Activated T-helper 1 cell treated with anti-CD3 and anti-CD28 coated beads, Interleukin-12 subunit alpha, Interleukin-12 subunit beta, Interleukin-2, Interleukin-4 antibody, amounts not matched to agents 30 ng/mL and 10 ng/mL and 1 ng/mL, durations not matched to agents 14 hours and 24 hours and 36 hours (primary cell): ENCODE measurements around the gene CDK5RAP2. TPM values are rescaled to one million over a fixed set of nuclear protein-coding genes. Genes with fewer than 3 reads are reported as not detected.
"Not testable (repeated sequence)": the region's sequence is repeated elsewhere in the genome, so short reads cannot be mapped to it uniquely, and the experiment has no call there.

Experiments used
- DNase-seq: peaks from one replicate; pipeline ENCODE4 v3.0.0; 2021; ENCODE audit warnings: low spot score
- H3K27ac Mint-ChIP-seq: one replicate; pipeline ENCODE4 v1.8.0; 2021; ENCODE audit warnings: mild to moderate bottlenecking, mixed read lengths
- H3K27me3 Mint-ChIP-seq: one replicate; pipeline ENCODE4 v1.8.0; 2022; ENCODE audit warnings: mild to moderate bottlenecking, moderate library complexity, mixed read lengths; ENCODE audit not compliant: insufficient read depth
- H3K36me3 Mint-ChIP-seq: one replicate; pipeline ENCODE4 v1.8.0; 2021; ENCODE audit warnings: low read depth, mixed read lengths
- H3K4me1 Mint-ChIP-seq: one replicate; pipeline ENCODE4 v1.8.0; 2021; ENCODE audit warnings: low read depth, mixed read lengths
- H3K4me3 Mint-ChIP-seq: one replicate; pipeline ENCODE4 v1.8.0; 2021; ENCODE audit warnings: mild to moderate bottlenecking, moderate library complexity, mixed read lengths
- H3K9me3 Mint-ChIP-seq: one replicate; pipeline ENCODE4 v1.8.0; 2021; ENCODE audit warnings: mixed read lengths
- intact Hi-C: fragments of 100-400 bp; cut with micrococcal nuclease; formaldehyde crosslinking; loops from one replicate; pipeline ENCODE4 v1.15.1; 2024
- total RNA-seq: library from RNA; stranded (reverse); gene quantifications from 2 replicates; pipeline ENCODE4 v1.2.3, GENCODE V29; 2022

Gene CDK5RAP2
- total RNA-seq, 1 donor from 2014 or later = 60.3 TPM

GRCh38 chr9:120556775-120557174 is 23.2 kb downstream of the CDK5RAP2 start:
- DNase-seq = no peak
- H3K27ac Mint-ChIP-seq = no peak overlapping the region
- intact Hi-C loops = no loop called here
- H3K27me3 Mint-ChIP-seq = no peaks in the 10 kb centered on the region
- H3K4me3 Mint-ChIP-seq = no peak overlapping the region
- H3K36me3 Mint-ChIP-seq = peaks cover 34% of the 10 kb centered on the region
- peaks cover 6% of the 10 kb centered on the region for H3K4me1 Mint-ChIP-seq
- H3K9me3 Mint-ChIP-seq = no peaks in the 10 kb centered on the region

GRCh38 chr9:120555839-120556238 is 24.1 kb downstream of the CDK5RAP2 start:
- H3K36me3 Mint-ChIP-seq = peaks cover 41% of the 10 kb centered on the region
- H3K27me3 Mint-ChIP-seq = no peaks in the 10 kb centered on the region
- no peak overlapping the region for H3K27ac Mint-ChIP-seq

GRCh38 chr9:120552210-120552704 is 27.7 kb downstream of the CDK5RAP2 start:
- H3K4me1 Mint-ChIP-seq = not testable (repeated sequence)

More at GRCh38 chr9:120555839-120556238, 24.1 kb downstream of the CDK5RAP2 start:
- intact Hi-C loops = no loop called here
- no peaks in the 10 kb centered on the region for H3K9me3 Mint-ChIP-seq
- peaks cover 6% of the 10 kb centered on the region for H3K4me1 Mint-ChIP-seq
- no peak for DNase-seq
- no peak overlapping the region for H3K4me3 Mint-ChIP-seq

GRCh38 chr9:120545701-120546550 is 34.0 kb downstream of the CDK5RAP2 start:
- intact Hi-C loops = no loop called here
- H3K27me3 Mint-ChIP-seq = no peaks in the 10 kb centered on the region
- no peak for DNase-seq
- no peak overlapping the region for H3K27ac Mint-ChIP-seq
- H3K36me3 Mint-ChIP-seq = peaks cover 45% of the 10 kb centered on the region
- H3K4me3 Mint-ChIP-seq = no peak overlapping the region
- H3K4me1 Mint-ChIP-seq = peaks cover 15% of the 10 kb centered on the region
- H3K9me3 Mint-ChIP-seq = no peaks in the 10 kb centered on the region

More at GRCh38 chr9:120552210-120552704, 27.7 kb downstream of the CDK5RAP2 start:
- peaks cover 46% of the 10 kb centered on the region for H3K36me3 Mint-ChIP-seq
- intact Hi-C loops, H3K9me3 Mint-ChIP-seq, DNase-seq, H3K27ac Mint-ChIP-seq, H3K4me3 Mint-ChIP-seq, H3K27me3 Mint-ChIP-seq: not testable (repeated sequence)

- H3K4me3 Mint-ChIP-seq = no peak overlapping the region
- peaks cover 42% of the 10 kb centered on the region for H3K36me3 Mint-ChIP-seq
- peaks cover 18% of the 10 kb centered on the region for H3K4me1 Mint-ChIP-seq
- H3K27me3 Mint-ChIP-seq = no peaks in the 10 kb centered on the region
- DNase-seq = no peak
- intact Hi-C loops = no loop called here
- H3K27ac Mint-ChIP-seq = no peak overlapping the region
- H3K9me3 Mint-ChIP-seq = no peaks in the 10 kb centered on the region
Observed at GRCh38 chr9:120544441-120544840, 35.5 kb downstream of the CDK5RAP2 start.

DNA sequence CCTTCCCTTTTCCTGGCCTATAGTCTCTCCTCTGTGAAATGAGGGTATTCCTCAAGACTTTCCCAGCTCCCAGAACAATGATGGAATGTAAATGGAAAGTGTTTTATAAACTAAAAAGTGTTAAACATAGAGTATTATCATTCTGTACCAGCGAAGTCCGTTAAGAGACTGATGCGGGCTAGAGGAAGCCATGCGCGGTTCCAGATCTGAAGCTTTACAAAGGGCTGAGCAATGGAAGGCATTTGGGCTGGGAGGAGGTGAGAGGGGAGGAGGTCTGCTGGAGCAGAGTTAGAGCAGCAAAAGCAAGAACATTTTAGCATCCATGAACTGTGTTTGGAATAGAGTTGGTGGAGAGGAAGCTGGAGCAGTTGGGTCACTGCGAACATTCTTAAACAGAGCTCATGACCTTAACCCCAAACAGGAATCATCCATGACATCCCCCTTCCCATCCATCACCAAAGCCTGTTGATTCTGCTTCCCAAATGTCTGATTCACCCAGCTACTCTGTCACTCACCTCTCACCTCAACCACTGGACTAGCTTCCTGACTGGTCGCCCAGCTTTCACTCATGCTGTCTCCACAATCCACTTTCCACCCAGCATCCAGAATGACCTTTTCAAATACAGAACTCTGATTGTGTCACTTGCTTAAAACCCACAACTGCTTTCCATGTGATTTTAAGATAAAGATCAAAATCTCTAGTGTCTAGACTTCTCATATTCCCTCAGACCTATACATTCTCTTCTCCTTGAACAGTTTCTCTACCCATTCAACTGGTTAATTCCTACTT is 37.1 kb downstream of the CDK5RAP2 start:
- no peaks in the 10 kb centered on the region for H3K9me3 Mint-ChIP-seq
- peaks cover 36% of the 10 kb centered on the region for H3K36me3 Mint-ChIP-seq
- peak overlapping the region; percentile 5 for H3K27ac Mint-ChIP-seq
- no peaks in the 10 kb centered on the region for H3K27me3 Mint-ChIP-seq
- intact Hi-C loops = no loop called here
- peaks cover 18% of the 10 kb centered on the region for H3K4me1 Mint-ChIP-seq
- no peak for DNase-seq
- H3K4me3 Mint-ChIP-seq = no peak overlapping the region

- DNase-seq = no peak
- Mint-ChIP-seq H3K9me3 (no peaks in the 10 kb centered on the region), H3K27ac (no peak overlapping the region), H3K36me3 (peaks cover 35% of the 10 kb centered on the region), H3K27me3 (no peaks in the 10 kb centered on the region), H3K4me3 (no peak overlapping the region), H3K4me1 (peaks cover 18% of the 10 kb centered on the region)
- intact Hi-C loops = no loop called here
Observed at GRCh38 chr9:120541921-120542320, 38.0 kb downstream of the CDK5RAP2 start.

DNA sequence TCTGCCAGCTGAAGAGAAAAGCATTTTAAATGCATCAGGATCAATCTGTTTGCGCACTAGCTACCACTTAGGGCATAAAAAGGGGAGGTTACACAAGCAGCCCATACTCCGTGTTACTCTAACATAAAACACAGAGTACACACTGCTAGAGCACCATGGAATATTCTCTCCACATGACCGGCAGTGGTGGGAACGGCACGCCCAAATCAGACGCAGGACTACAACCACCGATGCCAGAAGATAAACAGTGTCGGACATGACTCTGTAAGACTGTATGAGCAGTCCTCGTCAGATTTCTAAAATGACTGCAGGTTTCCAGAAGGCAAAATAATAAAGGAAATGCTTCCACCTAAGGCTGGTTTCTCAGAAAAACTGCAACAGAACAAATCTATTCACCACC is 40.0 kb downstream of the CDK5RAP2 start:
- peaks cover 43% of the 10 kb centered on the region for H3K36me3 Mint-ChIP-seq
- no peaks in the 10 kb centered on the region for H3K27me3 Mint-ChIP-seq
- intact Hi-C loops = loop anchor here (10.0 kb wide), 1 partner anchor 575 kb away; no protein-coding TSS in a partner anchor
- peaks cover 18% of the 10 kb centered on the region for H3K4me1 Mint-ChIP-seq
- no peak overlapping the region for H3K4me3 Mint-ChIP-seq
- H3K9me3 Mint-ChIP-seq = no peaks in the 10 kb centered on the region
- DNase-seq = no peak
- no peak overlapping the region for H3K27ac Mint-ChIP-seq

DNA sequence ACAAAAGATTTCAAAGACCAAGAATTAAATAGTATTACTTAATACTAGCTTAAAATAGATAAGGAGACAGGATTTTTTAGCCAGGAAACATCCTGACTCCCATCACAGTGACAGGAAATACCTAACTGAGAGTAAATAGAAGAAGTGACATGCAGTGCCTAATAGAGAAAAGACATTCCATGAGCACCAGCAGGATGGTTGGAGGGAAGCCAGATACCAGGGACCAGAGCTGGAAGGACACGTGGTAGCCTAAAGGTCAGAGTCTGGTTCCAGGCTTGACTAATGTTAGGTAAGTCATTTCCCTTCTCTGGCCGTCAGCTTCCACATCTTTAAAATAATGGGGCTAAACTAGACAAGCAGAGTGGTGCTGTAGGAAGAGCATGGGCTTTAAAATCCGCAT is 41.6 kb downstream of the CDK5RAP2 start:
- Mint-ChIP-seq H3K27ac (no peak overlapping the region), H3K4me3 (no peak overlapping the region), H3K4me1 (peaks cover 16% of the 10 kb centered on the region), H3K27me3 (no peaks in the 10 kb centered on the region), H3K9me3 (no peaks in the 10 kb centered on the region), H3K36me3 (peaks cover 42% of the 10 kb centered on the region)
- intact Hi-C loops = loop anchor here (10.0 kb wide), 1 partner anchor 574 kb away; no protein-coding TSS in a partner anchor
- DNase-seq = no peak

GRCh38 chr9:120536949-120537640 is 42.9 kb downstream of the CDK5RAP2 start:
- H3K27ac Mint-ChIP-seq = no peak overlapping the region
- H3K4me3 Mint-ChIP-seq = no peak overlapping the region
- peaks cover 41% of the 10 kb centered on the region for H3K36me3 Mint-ChIP-seq
- intact Hi-C loops = loop anchor here (10.0 kb wide), 1 partner anchor 572 kb away; no protein-coding TSS in a partner anchor
- no peak for DNase-seq
- no peaks in the 10 kb centered on the region for H3K27me3 Mint-ChIP-seq
- no peaks in the 10 kb centered on the region for H3K9me3 Mint-ChIP-seq
- H3K4me1 Mint-ChIP-seq = peaks cover 8% of the 10 kb centered on the region

GRCh38 chr9:120536094-120536493 is 43.9 kb downstream of the CDK5RAP2 start:
- no peaks in the 10 kb centered on the region for H3K9me3 Mint-ChIP-seq
- no peak for DNase-seq
- no peaks in the 10 kb centered on the region for H3K27me3 Mint-ChIP-seq
- intact Hi-C loops = loop anchor here (10.0 kb wide), 1 partner anchor 571 kb away; no protein-coding TSS in a partner anchor
- peaks cover 38% of the 10 kb centered on the region for H3K36me3 Mint-ChIP-seq
- no peak overlapping the region for H3K27ac Mint-ChIP-seq
- H3K4me3 Mint-ChIP-seq = no peak overlapping the region
- peaks cover 3% of the 10 kb centered on the region for H3K4me1 Mint-ChIP-seq

DNA sequence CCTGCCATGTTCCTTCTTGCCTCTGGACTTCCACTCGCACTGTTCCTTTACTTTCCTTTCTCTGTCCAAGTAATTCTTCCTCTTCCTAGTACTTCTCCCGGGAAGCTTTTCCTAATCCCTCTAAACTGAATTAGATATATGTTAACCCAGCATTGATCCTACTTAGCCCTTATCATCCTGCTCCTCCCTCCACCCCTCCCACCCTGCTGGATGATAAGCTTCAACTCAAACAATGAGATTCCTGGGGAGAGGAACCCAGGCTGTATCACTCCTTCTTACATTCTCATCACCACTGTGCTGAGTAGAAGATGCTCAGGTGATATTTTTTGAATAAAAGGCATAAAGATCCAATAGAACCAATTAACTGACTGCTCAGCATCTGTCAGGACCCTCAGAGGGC is 45.7 kb downstream of the CDK5RAP2 start:
- H3K27ac Mint-ChIP-seq = no peak overlapping the region
- intact Hi-C loops = loop anchor here (10.0 kb wide), 1 partner anchor 569 kb away; no protein-coding TSS in a partner anchor
- no peaks in the 10 kb centered on the region for H3K9me3 Mint-ChIP-seq
- H3K4me1 Mint-ChIP-seq = no peaks in the 10 kb centered on the region
- no peak for DNase-seq
- H3K36me3 Mint-ChIP-seq = peaks cover 49% of the 10 kb centered on the region
- no peak overlapping the region for H3K4me3 Mint-ChIP-seq
- no peaks in the 10 kb centered on the region for H3K27me3 Mint-ChIP-seq
